B cell (primary cell): Measurements from ENCODE around the gene SEC63. TPM values are rescaled to one million over a fixed set of nuclear protein-coding genes. Genes with fewer than 3 reads are reported as not detected.

Source experiments
- ATAC-seq: fragments of 200-7000 bp; cut with Tn5 transposase; one replicate; pipeline ENCODE4 v1.10.0; 2021; ENCODE audit warnings: low read depth, mild to moderate bottlenecking, moderate number of reproducible peaks, moderate library complexity
- CTCF ChIA-PET: fragments of 350-600 bp; sonication (Branson Sonifier 250); formaldehyde crosslinking; loops from one replicate; lab custom pipeline; 2021; ENCODE audit warnings: antibody characterized with exemption, inconsistent platforms; lab: Charles Lee
- POLR2A ChIA-PET: fragments of 350-600 bp; sonication (Branson Sonifier 250); formaldehyde crosslinking; loops from one replicate; lab custom pipeline; 2021; ENCODE audit warnings: antibody characterized with exemption; lab: Charles Lee
- DNase-seq: peaks from one replicate; pipeline ENCODE4 v3.0.0; 2013
- H2AFZ ChIP-seq: 2 replicates; pipeline ENCODE4 v1.6.1; 2012; ENCODE audit warnings: mild to moderate bottlenecking, low read depth, low read length; ENCODE audit not compliant: insufficient read depth, poor library complexity, severe bottlenecking
- H3K27ac ChIP-seq, 2 donors: 1 replicate in 1 of 2; 2 replicates in 1 of 2; pipeline ENCODE4 v1.5.1; 2012 to 2013; ENCODE audit warnings: low read length in 2 of 2, mild to moderate bottlenecking in 2 of 2, moderate library complexity in 1 of 2
- H3K27me3 ChIP-seq, 4 experiments: fragments of 200-600 bp in 1 of 4; sonication (generic) in 1 of 4; replicated peaks in 1 of 4; 1 replicate in 2 of 4; 2 replicates in 2 of 4; pipeline versions ENCODE4 v1.6.1 to v1.7.0; 2013 to 2016; ENCODE audit warnings: low read length in 3 of 4, mild to moderate bottlenecking in 2 of 4, mixed read lengths in 1 of 4, moderate library complexity in 1 of 4; ENCODE audit not compliant: insufficient read depth in 4 of 4, control insufficient read depth in 3 of 4; ENCODE audit errors: control extremely low read depth in 1 of 4
- H3K36me3 ChIP-seq, 2 experiments: replicated peaks in 1 of 2; 1 replicate in 1 of 2; 2 replicates in 1 of 2; pipeline versions ENCODE4 v1.6.1 to v1.7.1; 2013; ENCODE audit warnings: low read length in 1 of 2; ENCODE audit not compliant: insufficient read depth in 2 of 2, control insufficient read depth in 1 of 2; ENCODE audit errors: control extremely low read depth in 1 of 2, extremely low read depth in 1 of 2
- H3K4me1 ChIP-seq, 2 donors: fragments of 200-600 bp in 1 of 2; sonication (generic) in 1 of 2; 1 replicate in 1 of 2; 2 replicates in 1 of 2; pipeline versions ENCODE4 v1.5.1 to v1.6.1; 2013 to 2017; ENCODE audit warnings: low read length in 2 of 2; ENCODE audit not compliant: control insufficient read depth in 2 of 2, insufficient read depth in 2 of 2
- H3K4me2 ChIP-seq: replicated peaks from 2 replicates; pipeline ENCODE3; 2012; ENCODE audit warnings: mild to moderate bottlenecking, low read depth, low read length; ENCODE audit not compliant: poor library complexity, severe bottlenecking
- H3K4me3 ChIP-seq, 5 experiments: fragments of 200-600 bp in 1 of 5; sonication (generic) in 1 of 5; 1 replicate in 3 of 5; 2 replicates in 2 of 5; pipeline versions ENCODE4 v1.5.1 to v1.7.0; 2011 to 2016; ENCODE audit warnings: low read length in 4 of 5, mild to moderate bottlenecking in 4 of 5, low read depth in 2 of 5, control low read depth in 1 of 5, moderate library complexity in 1 of 5; ENCODE audit not compliant: insufficient read depth in 1 of 5; ENCODE audit errors: control extremely low read depth in 1 of 5, extremely low read depth in 1 of 5
- H3K79me2 ChIP-seq: fragments of 200-600 bp; sonication (generic); one replicate; pipeline ENCODE4 v1.6.0; 2016; ENCODE audit warnings: low read length; ENCODE audit not compliant: control insufficient read depth, insufficient read depth
- H3K9ac ChIP-seq: fragments of 200-600 bp; sonication (generic); 2 replicates; pipeline ENCODE4 v1.6.1; 2017; ENCODE audit warnings: mild to moderate bottlenecking, low read length, moderate library complexity
- H3K9me3 ChIP-seq, 3 donors: one replicate each; pipeline versions ENCODE4 v1.6.1 to v1.7.1; 2013; ENCODE audit warnings: low read length in 2 of 3; ENCODE audit not compliant: control insufficient read depth in 2 of 3, insufficient read depth in 1 of 3; ENCODE audit errors: control extremely low read depth in 1 of 3
- H4K20me1 ChIP-seq: 2 replicates; pipeline ENCODE4 v1.6.0; 2012; ENCODE audit warnings: mild to moderate bottlenecking, low read length; ENCODE audit not compliant: insufficient read depth, control insufficient read depth, poor library complexity, severe bottlenecking
- H3K27ac Mint-ChIP-seq: one replicate; pipeline ENCODE4 v1.8.0; 2021; ENCODE audit warnings: mixed read lengths
- H3K27me3 Mint-ChIP-seq: one replicate; pipeline ENCODE4 v1.8.0; 2021; ENCODE audit warnings: mixed read lengths
- H3K4me1 Mint-ChIP-seq: one replicate; pipeline ENCODE4 v1.8.0; 2021; ENCODE audit warnings: mixed read lengths
- H3K4me3 Mint-ChIP-seq: one replicate; pipeline ENCODE4 v1.8.0; 2021; ENCODE audit warnings: mixed read lengths
- H3K9me3 Mint-ChIP-seq: one replicate; pipeline ENCODE4 v1.8.0; 2022; ENCODE audit warnings: mixed read lengths; ENCODE audit not compliant: insufficient read depth
- CTCF ChIP-seq: fragments of 200-600 bp; IDR thresholded peaks from one replicate; pipeline ENCODE4 v1.8.0; 2022; ENCODE audit warnings: antibody characterized with exemption, mild to moderate bottlenecking
- EZH2 ChIP-seq: IDR thresholded peaks from 2 replicates; pipeline ENCODE4 v1.6.1; 2012; ENCODE audit warnings: borderline replicate concordance, low read depth, mild to moderate bottlenecking, moderate library complexity, low read length; ENCODE audit not compliant: insufficient read depth, poor library complexity, severe bottlenecking
- WGBS: methylation state at CpG from one replicate; pipeline ENCODE4 v1.1.5; 2013; ENCODE audit warnings: missing lambda C conversion rate; ENCODE audit not compliant: insufficient coverage; 5-methylcytosine and 5-hydroxymethylcytosine counted together
- intact Hi-C: fragments of 100-400 bp; cut with micrococcal nuclease; formaldehyde crosslinking; loops from one replicate; pipeline ENCODE4 v1.10.0; 2022
- polyA plus RNA-seq: library from polyadenylated mRNA; depleted of rRNA; stranded (reverse); fragments of >200 nt; gene quantifications from 2 replicates; pipeline ENCODE4 v1.2.3, GENCODE V29; 2012
- total RNA-seq, 2 donors: library from RNA; stranded (reverse); fragments of 120-200 nt in 1 of 2; gene quantifications; 1 replicate in 1 of 2; 2 replicates in 1 of 2; pipeline versions ENCODE4 v1.2.3 to v1.2.4, GENCODE V29; 2013 to 2022

SEC63 gene
- total and polyA plus RNA-seq, 2 donors (not counting 1 experiment from before 2014, with no cell fraction given): 12.5 to 79.5 TPM

DNA sequence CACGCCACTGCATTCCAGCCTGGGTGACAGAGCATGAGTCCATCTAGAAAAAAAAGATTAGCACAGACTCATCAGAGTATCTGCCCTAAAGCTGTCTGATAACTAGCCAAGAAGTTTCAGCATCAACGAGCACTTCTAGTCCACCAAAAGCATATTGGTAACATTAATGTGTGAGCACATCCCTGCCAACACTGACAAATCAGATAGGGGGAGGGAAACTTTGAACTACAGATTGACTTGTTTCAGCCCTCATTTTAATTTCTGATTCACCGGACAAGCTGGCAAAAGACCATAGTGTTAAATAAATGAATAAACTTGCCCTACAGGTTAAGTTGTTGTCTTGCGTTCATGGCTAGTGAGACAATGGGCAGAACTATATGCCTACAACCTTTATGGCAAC is 7.7 kb upstream of the SEC63 start:
- Mint-ChIP-seq H3K27me3 (no peaks in the 10 kb centered on the region), H3K27ac (no peak overlapping the region), H3K4me3 (no peak overlapping the region), H3K4me1 (no peaks in the 10 kb centered on the region), H3K9me3 (peaks cover 2% of the 10 kb centered on the region)
- H3K27ac ChIP-seq: no peak overlapping the region
- H2AFZ ChIP-seq: no peak overlapping the region
- no peaks in the 10 kb centered on the region for H3K36me3 ChIP-seq
- H3K9me3 ChIP-seq: no peaks in the 10 kb centered on the region
- H3K4me3 ChIP-seq: no peak overlapping the region
- no peaks in the 10 kb centered on the region for H3K27me3 ChIP-seq
- WGBS: 100% methylated on average over 2 of the region's 4 CpGs
- no peak overlapping the region for H3K4me2 ChIP-seq
- POLR2A ChIA-PET: no interaction called here
- DNase-seq (no peak), ATAC-seq (no peak)
- CTCF ChIA-PET: no interaction called here
- H4K20me1 ChIP-seq: no peaks in the 10 kb centered on the region
- no peak overlapping the region for H3K9ac ChIP-seq
- intact Hi-C loops: no loop called here
- no peaks in the 10 kb centered on the region for H3K79me2 ChIP-seq
- TF ChIP-seq EZH2 (no peak), CTCF (no peak)
- no peaks in the 10 kb centered on the region for H3K4me1 ChIP-seq

DNA sequence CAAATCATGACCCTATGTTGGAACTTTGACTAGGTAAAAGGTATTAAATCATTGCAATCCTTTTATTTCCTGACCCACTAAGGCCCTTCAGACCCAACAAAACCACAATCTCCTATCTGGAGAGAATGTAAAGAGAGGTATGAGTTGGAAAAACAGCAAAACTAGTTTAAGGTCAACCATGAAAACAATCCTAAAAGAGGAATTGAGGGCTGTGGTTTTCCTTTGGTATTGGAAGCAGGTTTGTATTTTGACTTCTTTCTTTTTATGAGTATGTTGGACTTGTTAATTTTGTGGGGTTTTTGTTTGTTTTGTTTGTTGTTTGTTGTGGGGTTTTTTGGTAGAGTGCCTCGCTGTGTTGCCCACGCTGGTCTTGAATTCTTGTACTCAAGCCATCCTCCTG is 4.7 kb upstream of the SEC63 start:
- Histone ChIP-seq H3K27me3 (no peaks in the 10 kb centered on the region), H3K9me3 (no peaks in the 10 kb centered on the region), H3K4me3 (no peak overlapping the region), H2AFZ (no peak overlapping the region), H4K20me1 (no peaks in the 10 kb centered on the region), H3K4me1 (peaks cover 0 to 6% of the 10 kb centered on the region in 2 donors), H3K36me3 (no peaks in the 10 kb centered on the region), H3K27ac (no peak overlapping the region), H3K79me2 (peaks cover 2% of the 10 kb centered on the region), H3K4me2 (no peak overlapping the region), H3K9ac (no peak overlapping the region)
- TF ChIP-seq CTCF (no peak), EZH2 (no peak)
- DNase-seq (no peak), ATAC-seq (no peak)
- WGBS: no CpG with 5 or more reads among the region's 2 CpGs
- no peak overlapping the region for H3K4me3 Mint-ChIP-seq
- peaks cover 2% of the 10 kb centered on the region for H3K9me3 Mint-ChIP-seq
- no peak overlapping the region for H3K27ac Mint-ChIP-seq
- intact Hi-C loops: no loop called here
- ChIA-PET CTCF (no interaction called here), POLR2A (no interaction called here)
- no peaks in the 10 kb centered on the region for H3K27me3 Mint-ChIP-seq
- peaks cover 6% of the 10 kb centered on the region for H3K4me1 Mint-ChIP-seq
